Kidney capillary endothelial cell (primary cell): Measurements from ENCODE around the gene LRRC25.
"Not testable (repeated sequence)": the region's sequence is repeated elsewhere in the genome, so short reads cannot be mapped to it uniquely, and the experiment has no call there.

Source experiments
- DNase-seq: peaks from one replicate; pipeline ENCODE4 v3.0.0-alpha.2; 2018; ENCODE audit warnings: low spot score

LRRC25 gene

DNA sequence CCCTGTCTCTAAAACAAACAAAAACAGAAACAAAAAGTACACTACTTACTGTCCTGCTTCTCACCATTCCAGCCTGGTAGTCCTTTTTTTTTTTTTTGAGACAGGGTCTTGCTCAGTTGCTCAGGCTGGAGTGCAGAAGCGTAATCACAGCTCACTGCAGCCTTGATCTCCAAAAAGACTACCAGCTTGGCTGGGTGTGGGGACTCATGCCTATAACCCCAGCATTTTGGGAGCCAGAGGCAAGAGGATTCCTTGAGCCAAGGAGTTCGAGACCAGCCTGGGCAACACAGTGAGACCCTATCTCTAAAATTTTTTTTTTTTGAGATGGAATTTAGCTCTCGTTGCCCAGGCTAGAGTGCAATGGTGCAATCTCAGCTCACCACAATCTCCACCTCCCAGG lies 16.6 kb downstream of the LRRC25 start:
- no peak for DNase-seq

DNA sequence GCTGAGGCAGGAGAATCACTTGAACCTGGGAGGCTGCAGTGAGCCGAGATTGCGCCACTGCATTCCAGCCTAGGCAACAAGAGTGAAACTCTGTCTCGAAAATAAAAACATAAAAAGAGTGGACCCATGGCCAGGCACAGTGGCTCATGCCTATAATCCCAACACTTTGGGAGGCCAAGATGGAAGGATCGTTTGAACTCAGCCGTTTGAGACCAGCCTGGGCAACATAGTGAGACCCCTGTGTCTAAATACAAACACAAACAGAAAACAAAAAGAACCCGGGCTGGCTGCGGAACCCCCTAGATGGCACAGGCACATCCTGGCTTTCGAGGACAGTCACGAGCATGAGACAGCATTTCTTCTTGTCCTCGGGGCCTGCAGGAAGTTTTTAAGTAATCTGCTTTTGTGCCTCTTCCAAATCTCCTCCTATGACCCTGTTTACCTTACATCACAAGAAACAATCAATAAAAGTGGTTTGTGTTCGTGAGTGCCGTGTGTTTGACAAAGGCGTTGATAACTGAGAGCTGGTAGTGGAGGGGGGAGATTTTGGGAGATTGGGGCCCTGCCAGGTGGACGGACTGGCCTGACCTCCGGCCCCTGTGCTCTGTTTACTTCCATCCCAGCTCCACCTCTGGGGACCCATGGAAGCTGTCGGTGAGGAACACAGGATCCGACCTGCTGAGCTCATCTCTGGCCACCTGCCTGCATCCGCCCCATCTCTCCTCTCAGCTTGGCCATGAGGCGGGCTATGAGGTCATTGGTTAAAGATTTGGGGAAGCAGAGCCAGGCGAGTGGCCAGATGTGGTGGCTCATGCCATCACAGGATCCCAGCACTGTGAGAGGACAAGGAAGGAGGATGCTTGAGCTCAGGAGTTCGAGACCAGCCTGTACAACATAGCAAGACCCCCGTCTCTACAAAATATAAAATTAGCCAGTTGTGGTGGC lies 17.3 kb downstream of the LRRC25 start:
- DNase-seq = no peak

DNA sequence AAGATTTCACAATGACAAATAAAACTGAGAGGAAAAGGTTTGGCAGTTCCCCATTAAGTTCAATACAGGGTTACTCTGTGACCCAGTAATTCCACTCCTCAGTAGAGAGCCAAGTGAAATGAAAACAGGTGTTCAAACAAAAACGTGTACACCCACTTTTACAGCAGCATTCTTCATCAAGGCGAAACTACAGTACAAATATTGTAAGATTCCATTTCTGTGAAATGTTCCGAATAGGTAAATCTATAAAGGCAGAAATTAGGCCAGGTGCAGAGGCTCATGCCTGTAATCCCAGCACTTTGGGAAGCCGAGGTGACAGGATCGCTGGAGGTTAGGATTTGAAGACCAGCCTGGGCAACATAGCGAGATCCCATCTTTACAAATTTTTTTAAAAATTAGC lies 20.4 kb downstream of the LRRC25 start:
- no peak for DNase-seq

DNA sequence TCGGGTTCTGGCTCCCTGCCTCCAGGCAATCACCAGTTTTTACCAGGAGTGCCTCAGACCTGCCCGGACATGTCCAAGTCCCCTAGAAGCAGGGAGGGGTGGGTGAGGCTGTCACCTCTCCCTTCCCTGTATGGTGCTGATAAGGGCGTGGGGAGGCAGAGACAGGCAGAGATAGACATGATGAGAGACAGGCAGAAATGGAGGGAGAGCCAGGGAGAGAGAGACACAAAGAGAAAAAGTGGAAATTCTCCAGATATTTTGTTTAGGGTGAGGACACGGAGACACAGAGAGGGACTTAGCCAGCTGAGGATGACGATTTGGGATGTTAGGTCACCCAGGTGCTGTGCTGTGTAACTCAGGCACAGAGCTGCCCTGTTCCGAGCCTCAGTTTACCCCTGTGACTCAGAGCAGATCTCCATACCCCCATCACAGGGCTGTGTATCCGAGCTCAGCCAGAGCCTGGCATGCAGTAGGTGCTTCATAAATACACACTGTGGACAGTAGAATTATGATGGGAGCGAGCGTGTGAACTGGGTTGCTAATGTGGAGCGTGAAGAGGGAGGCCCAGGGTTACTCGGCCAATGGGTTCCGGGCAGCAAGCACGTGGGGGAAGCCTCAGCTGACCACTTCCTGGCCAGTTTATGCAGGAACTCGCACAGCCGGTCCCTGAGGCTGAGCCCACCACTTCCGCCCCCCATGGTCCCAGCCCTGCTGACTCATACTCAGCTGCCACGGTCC lies 23.4 kb downstream of the LRRC25 start:
- DNase-seq = peak; percentile 96

DNA sequence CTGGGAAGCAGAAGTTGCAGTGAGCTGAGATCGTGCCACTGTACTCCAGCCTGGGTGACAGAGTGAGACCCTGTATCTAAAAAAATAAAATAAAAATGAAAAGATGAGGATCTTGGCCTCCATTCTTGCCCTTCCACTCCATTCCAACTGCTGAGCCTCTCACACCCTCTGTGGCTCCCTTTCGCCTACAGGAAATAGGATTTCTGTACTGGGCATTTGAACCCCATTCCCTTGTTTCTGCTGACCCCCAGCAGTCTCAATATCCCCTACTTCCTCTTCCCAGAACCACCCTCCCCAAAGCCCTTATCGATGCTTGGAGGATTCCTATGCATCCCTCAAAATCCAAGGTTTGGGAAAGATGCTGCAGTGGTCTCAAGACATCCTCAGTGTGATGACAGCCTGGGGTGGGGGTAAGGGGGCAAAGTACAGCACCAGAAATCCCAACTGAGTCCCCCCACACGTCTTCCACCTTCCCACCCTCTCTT lies 24.0 kb downstream of the LRRC25 start:
- no peak for DNase-seq

DNA sequence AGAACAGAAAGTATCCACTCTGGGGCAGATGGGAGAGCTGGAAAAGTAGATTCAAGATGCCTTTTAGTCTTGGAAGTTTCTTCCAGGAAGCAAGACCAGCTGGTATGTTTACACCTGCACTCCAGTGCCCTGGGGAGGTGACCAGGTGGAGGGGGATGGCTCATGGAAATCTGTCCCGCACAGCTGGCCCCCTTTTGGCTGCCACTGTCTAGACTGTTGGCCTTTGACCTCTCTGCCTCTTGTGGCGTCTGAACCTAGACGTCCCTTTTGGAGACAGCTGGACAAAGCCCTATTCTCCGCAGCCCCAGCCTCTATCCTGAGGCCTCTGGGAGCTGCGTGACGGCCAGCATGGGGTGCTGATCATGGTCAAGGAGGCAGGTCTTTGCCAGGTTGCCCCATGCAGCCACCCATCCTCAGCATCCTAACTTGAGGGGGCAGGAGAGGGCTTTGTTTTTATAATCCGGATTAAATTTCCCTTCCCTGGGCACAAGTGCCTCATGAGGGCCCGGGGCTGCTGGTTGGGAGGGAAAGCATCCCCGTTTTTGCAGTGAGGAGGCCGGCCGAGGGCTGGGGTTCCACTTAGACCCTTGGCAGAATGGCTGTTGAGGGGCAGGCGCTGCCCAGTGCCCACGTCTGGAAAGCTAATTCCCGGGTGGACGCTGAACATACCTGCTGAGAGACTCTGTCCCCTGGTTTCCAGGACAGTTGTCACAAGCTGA lies 28.8 kb downstream of the LRRC25 start:
- DNase-seq = no peak

DNA sequence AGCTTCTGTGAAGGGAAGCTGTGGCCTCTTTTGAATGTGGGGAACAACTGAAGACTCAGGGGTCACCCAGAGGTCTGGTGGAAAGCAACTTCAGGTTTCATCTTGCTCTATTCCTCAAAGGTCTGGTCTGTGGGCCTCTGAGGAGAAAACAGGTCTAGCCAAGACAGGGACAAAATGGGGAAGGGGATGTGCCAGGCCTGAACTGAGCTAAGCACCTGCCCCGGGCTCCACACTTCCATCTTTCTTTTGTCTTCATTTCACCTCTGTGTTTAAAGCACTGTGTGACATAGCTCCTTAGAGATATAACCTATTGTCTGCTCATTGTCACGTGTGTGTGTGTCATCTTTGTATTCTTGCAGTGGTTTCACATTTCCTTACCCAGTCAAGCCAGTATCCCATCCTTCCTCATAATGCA lies 31.4 kb downstream of the LRRC25 start:
- no peak for DNase-seq

DNA sequence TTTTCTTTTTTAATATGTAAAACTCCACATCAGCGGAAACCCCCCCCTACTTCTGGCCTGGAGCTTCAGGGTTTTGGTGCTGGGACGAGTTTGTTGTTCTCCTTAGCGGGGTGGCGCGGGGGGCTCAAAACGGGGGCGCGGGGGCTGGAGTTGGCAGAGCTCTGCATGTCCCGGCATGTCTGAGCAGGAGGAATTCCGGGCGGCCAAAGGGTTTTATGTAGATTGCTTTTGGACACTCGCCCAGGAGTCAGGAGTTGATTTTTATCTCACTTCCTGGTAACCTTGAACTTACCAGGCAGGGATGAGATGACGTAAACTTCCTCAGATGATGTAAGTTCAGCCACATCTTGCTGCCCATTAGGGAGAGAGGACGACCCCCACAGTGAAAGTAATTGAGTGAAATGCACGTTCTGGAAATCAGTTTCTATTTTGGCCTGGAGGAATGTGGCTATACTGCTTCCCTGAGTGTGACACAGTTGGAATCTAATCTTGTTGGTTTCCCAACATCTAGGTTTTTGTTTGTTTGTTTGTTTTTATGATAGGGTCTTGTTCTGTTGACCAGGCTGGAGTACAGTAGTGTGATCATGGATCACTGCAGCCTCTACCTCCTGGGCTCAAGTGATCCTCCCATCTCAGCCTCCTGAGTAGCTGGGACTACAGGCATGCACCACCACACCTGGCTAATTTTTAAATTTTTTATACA lies 32.4 kb downstream of the LRRC25 start:
- DNase-seq = peak; percentile 99

DNA sequence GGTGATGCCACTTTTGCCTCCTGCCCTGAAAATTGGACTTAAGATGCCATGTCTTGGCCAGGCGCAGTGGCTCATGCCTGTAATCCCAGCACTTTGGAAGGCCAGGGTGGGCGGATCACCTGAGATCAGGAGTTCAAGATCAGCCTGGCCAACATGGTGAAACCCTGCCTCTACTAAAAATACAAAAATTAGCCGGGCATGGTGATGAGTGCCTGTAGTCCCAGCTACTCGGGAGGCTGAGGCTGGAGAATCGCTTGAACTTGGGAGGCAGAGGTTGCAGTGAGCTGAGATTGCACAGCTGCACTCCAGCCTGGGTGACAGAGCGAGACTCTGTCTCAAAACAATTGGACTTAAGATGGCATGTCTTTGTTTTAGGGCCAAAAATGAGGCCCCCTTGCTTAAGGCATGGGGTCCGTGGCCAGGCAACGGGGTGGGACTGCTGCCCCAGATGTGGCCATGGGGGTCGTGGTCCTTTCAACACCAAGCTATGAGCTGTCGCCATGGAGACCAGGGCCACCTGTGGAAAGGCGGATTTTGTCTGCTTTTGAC lies 33.1 kb downstream of the LRRC25 start:
- DNase-seq = not testable (repeated sequence)

DNA sequence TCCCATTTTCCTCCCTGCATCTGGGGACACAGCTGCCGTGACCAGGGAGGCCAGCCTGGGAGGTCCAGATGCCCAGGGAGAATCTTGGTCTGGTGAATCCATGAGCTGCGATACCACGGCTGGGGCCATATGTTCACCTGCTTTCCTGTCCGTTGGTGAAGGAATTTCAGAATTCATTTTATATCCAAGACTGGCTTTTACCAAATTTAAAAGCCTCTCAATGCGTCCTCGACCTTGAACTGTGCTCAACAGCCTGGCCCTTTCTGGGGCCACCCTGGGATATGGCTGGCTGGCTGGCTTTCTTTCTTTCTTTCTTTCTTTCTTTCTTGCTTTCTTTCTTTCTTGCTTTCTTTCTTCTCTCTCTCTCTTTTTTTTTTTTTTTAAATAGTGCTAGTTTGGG lies 33.6 kb downstream of the LRRC25 start:
- DNase-seq = no peak

DNA sequence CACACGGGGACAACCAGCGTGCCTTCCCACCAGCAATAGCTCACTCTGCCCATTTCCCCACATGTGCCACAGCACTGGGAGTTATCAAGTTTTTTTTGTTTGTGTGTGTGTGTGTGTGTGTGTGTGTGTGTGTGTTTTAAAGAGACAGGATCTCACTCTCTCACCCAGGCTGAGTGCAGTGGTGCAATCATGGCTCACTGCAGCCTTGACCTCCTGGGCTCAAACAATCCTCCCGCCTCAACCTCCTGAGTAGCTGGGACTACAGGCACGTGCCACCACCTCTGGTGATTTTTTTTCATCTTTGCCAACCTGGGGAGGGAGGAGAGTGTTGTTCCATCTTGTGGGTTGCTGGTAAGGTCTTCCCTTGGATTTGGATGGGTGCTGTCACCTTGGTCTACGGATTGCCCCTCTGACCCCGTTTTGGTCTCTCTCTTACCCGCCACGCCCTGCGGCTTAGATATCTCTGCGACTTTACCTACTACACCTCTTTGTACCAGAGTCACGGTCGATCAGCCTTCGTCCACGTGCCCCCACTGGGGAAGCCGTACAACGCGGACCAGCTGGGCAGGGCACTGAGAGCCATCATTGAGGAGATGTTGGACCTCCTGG lies 34.4 kb downstream of the LRRC25 start:
- no peak for DNase-seq

DNA sequence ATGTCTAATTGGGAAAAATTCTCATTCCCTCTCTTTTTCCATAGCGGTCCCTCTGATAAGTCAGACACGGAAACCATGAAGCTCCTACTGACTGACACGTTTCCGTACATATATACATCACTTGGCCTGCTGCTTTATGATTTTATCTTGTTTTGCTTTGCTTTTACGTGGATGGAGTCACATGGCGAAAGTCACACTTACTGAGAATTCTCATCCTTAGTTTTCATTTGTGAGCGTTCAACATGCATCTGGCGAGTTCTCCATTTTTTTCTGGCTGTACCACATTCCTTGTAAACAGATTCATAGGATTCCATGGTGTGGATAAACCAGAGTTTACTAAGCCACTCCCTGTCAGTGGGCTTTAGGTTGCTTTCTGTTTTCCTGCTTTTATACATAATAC lies 35.8 kb downstream of the LRRC25 start:
- no peak for DNase-seq

DNA sequence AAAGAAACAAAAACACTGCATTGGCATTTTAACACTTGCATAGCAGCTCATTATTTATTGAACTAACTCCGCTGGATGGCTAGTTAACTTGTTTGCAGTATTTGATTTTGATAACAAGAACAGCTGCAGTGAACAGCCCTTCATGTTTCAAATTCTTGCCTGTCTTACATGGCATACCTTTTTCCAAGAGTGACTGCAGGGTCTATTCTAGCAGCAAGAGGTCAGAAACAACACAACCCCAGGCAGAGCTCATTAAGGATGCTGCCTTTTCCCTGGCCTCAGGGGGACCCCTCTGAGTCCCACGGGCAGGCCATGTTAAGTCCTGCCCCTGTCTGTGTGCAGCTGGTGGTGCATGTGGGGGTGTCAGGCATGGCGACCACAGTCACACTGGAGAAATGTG lies 40.4 kb downstream of the LRRC25 start:
- DNase-seq = no peak

DNA sequence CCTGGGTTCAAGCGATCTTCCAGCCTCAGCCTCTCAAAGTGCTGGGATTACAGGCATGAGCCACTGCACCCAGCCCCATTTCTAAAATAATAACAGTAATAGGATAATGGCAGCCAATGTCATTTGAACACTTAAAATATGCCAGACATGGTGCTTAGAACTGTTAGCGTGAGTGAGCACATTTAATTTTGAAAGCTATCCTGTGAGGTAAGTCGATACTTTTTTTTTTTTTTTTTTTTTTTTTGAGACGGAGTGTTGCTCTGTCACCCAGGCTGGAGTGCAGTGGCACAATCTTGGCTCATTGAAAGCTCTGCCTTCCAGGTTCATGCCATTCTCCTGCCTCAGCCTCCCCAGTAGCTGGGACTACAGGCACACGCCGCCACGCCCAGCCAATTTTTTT lies 42.7 kb downstream of the LRRC25 start:
- not testable (repeated sequence) for DNase-seq

DNA sequence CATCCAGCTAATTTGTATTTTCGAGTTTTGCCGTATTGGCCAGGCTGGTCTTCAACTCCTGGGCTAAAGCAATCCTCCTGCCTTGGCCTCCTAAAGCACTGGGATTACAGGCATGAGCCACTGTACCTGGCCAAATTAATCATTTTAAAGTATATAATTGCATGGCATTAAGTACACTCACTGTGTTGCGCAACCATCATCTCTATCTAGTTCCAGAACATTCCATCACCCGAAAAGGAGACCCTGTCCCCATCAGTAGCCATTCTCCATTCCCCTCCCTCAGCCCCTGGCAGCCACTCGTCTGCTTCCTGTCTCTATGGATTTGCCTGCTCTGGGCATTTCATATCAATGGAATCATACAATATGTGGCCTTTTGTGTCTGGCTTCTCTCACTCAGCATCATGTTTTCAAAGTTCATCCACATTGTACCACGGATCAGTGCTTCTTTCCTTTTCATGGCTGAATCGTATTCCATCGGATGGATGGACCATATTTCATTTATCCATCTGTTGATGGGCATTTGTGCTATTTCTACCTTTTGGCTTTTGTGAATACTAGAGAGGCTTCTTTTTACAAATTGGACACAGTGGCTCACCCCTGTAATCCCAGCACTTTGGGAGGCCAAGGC lies 43.9 kb downstream of the LRRC25 start:
- DNase-seq = no peak

DNA sequence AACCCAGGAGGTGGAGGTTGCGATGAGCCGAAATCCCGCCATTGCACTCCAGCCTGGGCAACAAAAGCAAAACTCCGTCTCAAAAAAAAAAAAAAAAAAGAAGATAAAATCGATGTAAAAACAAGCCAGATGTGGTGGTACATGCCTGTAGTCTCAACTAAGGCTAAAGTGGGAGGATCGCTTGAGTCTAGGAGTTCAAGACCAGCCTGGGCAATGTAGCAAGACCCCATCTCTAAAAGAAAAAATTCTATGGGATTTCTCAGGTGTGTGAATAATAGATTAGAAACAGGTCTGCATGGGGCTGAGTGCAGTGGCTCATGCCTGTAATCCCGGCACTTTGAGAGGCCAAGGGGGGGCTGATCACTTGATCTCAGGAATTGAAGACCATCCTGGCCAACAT lies 45.9 kb downstream of the LRRC25 start:
- no peak for DNase-seq

DNA sequence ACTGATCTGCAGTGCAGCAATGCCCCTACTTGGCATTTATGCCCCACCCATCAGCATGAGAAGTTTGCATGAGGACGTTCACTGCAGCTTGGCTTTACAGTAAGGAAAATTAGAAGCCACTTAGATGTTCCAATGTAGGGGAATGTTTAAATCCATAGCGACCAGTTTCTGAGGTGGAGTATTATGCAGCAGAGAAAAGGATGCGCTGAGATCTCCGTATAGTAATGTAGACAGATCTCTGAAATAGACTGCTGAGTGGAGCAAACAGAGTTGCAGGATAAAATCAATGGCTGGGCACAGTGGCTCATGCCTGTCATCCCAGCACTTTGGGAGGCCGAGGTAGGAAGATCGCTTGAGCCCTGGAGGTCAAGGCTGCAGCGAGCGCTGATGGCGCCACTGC lies 46.9 kb downstream of the LRRC25 start:
- no peak for DNase-seq

DNA sequence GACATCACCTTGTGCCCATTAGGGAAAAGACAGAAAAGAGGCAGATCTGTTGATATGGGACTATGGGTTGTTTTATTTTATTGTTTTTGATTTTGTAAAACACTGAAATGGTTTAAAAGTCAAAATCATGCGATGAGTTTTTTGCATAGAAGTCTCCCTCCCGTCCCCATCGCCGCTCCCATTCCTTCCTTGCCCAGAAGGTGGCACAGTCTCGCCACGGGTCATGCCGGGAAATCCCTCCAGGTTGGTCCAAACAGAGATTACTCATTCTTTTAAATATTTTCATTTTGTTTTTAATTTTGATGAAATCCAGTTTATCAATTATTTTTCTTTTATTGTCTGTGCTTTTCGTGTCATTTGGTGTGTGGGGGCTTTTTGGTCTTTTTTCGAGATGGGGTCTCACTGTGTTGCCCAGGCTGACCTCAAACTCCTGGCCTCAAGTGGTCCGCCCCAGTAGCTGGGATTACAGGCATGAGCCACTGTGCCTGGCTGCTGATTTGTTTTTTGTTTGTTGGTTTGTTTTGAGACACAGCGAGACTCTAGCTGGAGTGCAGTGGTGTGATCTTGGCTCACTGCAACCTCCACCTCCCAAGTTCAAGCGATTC lies 47.8 kb downstream of the LRRC25 start:
- peak; percentile 56 for DNase-seq

DNA sequence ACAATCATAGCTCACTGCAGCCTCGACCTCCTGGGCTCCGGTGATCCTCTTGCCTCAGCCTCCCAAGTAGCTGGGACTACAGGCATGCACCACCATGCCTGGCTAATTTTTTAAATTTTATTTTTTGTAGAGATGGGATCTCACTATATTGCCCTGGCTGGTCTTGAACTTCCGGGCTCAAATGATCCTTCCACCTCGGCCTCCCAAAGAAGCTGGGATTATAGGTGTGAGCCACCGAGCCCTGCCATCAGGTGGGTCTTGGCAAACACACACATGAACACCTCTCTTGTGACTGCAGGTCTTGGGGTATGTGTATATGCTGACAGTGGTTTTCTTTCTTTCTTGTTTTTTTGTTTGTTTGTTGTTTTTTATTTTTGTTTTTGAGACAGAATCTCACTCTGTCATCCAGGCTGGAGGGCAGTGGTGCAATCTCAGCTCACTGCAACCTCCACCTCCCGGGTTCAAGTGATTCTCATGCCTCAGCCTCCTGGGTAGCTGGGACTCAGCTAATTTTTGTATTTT lies 48.5 kb downstream of the LRRC25 start:
- DNase-seq = not testable (repeated sequence)

DNA sequence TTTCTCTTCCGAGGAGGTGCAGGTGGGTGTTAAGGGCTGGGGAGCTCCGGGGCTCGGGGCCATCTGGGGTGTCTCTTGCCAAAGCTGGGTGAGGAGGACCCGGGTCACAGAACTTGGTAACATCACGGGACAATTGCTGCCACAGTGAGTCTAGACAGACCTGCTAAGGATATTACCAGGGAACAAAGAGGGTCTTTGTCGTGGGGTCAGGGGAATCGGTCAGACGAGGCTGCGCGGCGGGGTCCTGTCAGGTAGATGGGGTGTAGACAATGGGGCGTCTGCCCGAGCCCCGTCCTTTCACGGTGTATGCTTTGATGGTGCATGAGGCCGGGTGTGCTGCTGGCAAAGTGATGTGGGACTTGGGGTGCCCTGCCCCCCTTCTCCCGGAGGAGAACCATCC lies 49.3 kb downstream of the LRRC25 start:
- no peak for DNase-seq
